GM19463 (cell line): ENCODE results near the gene NOD1.

Source experiments
- ATAC-seq: cut with Tn5 transposase; IDR thresholded peaks from one replicate; pipeline ENCODE4 v1.9.1; 2021; ENCODE audit warnings: mild to moderate bottlenecking, moderate library complexity; ENCODE audit not compliant: unreplicated experiment

NOD1 gene

GRCh38 chr7:30471205-30471604, 7.4 kb downstream of the NOD1 start:
- ATAC-seq: no peak

DNA sequence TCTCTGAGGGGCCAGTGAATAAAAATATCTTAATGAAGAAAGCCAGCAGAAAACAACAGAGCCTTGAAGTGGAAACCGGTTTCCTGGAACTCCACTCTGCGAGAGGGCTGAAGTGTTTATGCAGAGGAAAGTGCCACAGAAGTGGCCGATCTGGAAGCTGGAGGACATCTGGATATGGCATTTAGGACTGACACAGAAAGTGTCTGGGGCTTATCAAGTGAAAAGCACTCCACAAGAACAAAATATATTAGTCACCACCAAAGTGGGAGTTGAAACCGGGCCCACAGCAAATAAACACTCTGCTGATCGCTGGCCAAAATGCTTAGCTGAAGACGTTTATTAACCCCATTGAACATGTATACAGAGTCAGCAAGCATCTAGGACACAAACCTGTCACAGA, 7.8 kb downstream of the NOD1 start:
- no peak for ATAC-seq

GRCh38 chr7:30470163-30470770, 8.3 kb downstream of the NOD1 start:
- no peak for ATAC-seq

- no peak for ATAC-seq
Observed at GRCh38 chr7:30469303-30469702, 9.3 kb downstream of the NOD1 start.

DNA sequence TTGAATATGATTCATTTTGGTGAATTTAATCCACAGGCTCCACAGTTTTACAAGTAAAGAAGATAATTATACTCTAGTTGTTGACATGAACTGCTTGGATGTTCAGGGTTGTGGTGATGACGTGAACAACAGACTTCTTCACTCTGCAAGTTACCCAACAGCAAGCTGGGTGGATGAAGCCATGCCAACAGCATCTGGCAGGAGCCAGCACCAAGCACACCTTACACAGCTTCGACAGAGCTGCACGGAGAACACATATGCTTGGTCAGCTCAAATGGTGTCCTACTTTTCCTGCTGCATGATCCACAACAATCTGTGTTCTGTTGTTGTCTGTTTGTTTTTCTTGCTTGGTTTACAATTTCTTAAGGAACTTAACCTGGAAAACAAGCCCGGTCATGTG, 9.8 kb downstream of the NOD1 start:
- ATAC-seq: no peak

GRCh38 chr7:30468041-30468440, 10.5 kb downstream of the NOD1 start:
- no peak for ATAC-seq

- no peak for ATAC-seq
Observed at GRCh38 chr7:30467271-30467670, 11.3 kb downstream of the NOD1 start.

DNA sequence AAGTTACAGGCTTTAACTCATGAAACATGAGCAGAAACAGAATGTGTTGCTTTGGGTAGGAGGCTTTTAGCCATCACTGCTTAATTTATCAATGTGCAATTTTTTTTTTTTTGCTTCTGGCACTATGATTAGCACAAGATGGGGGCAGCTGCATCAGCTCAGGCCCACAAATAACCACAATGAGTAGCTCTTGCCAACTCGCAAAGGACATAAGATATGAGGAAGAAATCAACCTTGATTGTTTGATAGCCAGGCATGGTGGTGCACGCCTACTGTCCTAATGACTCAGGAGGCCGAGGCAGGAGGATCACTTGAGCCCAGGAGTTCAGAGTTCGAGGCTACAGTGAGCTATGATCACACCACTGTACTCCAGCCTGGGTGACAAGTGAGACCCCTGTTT, 12.3 kb downstream of the NOD1 start:
- no peak for ATAC-seq

DNA sequence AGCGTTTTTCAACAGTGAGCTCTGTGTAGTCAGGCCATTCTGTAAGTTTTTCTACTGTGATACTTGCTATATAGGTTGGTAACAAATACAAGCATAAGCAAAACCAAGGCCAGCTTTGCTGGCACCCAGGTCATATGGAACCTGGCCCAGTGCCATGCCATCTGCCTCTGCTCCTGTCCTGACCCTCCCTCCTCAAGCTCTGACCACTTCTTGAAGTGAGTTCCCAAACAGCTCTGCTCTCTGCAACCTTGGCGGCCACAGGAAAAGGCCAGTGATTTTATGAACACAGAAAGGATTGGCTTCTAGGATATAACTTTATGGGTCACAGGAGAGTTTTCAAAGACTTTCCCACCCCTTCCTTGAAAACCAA, 12.8 kb downstream of the NOD1 start:
- ATAC-seq: no peak

GRCh38 chr7:30465046-30465810, 13.4 kb downstream of the NOD1 start:
- no peak for ATAC-seq

- peak; percentile 55 for ATAC-seq
Observed at GRCh38 chr7:30464231-30464671, 14.3 kb downstream of the NOD1 start.

GRCh38 chr7:30463405-30464145, 15.0 kb downstream of the NOD1 start:
- ATAC-seq: peak; percentile 71

GRCh38 chr7:30462179-30462578, 16.4 kb downstream of the NOD1 start:
- ATAC-seq: no peak

- no peak for ATAC-seq
Observed at GRCh38 chr7:30460246-30460633, 18.3 kb downstream of the NOD1 start.

GRCh38 chr7:30459591-30460245, 18.9 kb downstream of the NOD1 start:
- ATAC-seq: no peak

GRCh38 chr7:30458311-30458710, 20.3 kb downstream of the NOD1 start:
- ATAC-seq: no peak

DNA sequence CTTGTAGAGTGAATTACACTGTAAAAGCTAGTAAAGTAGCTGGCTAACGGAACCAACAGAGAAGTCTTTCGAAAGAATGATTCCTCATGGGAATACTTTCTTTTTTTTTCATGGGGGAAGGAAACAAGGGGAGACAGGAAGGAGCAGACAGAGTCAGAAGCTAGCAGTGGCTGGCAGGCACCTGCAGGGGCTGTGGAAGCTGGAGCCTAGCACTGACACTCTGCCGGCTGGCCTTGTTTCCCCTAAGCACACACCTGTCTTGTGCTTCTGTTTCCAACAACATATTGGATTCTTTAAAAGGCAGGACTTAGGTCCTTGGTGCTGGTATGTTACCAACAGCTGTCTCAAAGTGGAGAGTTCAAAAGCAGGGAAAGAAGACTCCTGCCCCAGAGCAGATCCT, 24.7 kb downstream of the NOD1 start:
- no peak for ATAC-seq

GRCh38 chr7:30453016-30453415, 25.6 kb downstream of the NOD1 start:
- ATAC-seq: no peak

DNA sequence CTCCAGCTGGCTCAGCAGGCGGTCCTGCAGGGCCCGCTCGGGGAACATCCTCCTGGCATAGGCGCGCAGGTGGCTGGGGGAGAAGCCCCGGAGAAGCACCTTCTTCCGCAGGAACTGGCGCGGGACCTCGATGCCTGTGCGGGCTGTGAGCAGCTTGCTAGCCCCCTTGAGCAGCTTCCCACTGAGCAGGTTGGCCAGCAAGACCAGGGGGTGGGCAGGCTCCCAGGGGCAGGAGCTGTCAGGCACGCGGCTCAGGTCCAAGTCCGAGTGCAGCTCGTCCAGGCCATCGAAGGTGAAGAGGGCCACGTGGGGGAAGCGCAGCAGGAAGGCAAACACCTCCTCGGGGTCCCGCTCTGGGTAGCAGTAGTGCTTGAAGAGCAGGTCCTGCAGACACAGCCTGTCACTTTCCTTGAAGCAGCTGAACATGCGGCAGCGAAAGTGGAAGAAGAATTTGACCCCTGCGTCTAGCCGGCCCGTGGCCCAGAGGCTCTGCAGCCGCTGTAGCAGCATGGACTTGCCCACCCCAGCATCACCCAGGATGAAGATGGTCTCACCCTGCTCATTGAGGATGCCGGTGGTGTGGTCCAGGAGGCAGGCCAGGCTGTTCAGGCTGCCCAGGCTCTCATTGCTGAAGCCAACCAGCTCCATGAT, 26.2 kb downstream of the NOD1 start:
- no peak for ATAC-seq

GRCh38 chr7:30451539-30452279, 26.9 kb downstream of the NOD1 start:
- ATAC-seq: no peak
